Measurements from ENCODE around the gene SLC25A39.

The SLC25A39 gene

GRCh38 chr17:44279346-44279665 is 45.3 kb downstream of the SLC25A39 start:
- DNase-seq (ENCODE audit: low read depth in 2 of 2) = no peak

GRCh38 chr17:44277976-44278375 is 46.6 kb downstream of the SLC25A39 start:
- no peak for DNase-seq (ENCODE audit: low read depth in 2 of 2)

GRCh38 chr17:44273607-44274006 is 51.0 kb downstream of the SLC25A39 start:
- no peak for DNase-seq (ENCODE audit: low read depth in 2 of 2)

GRCh38 chr17:44272954-44273353 is 51.7 kb downstream of the SLC25A39 start:
- no peak for DNase-seq (ENCODE audit: low read depth in 2 of 2)

DNA sequence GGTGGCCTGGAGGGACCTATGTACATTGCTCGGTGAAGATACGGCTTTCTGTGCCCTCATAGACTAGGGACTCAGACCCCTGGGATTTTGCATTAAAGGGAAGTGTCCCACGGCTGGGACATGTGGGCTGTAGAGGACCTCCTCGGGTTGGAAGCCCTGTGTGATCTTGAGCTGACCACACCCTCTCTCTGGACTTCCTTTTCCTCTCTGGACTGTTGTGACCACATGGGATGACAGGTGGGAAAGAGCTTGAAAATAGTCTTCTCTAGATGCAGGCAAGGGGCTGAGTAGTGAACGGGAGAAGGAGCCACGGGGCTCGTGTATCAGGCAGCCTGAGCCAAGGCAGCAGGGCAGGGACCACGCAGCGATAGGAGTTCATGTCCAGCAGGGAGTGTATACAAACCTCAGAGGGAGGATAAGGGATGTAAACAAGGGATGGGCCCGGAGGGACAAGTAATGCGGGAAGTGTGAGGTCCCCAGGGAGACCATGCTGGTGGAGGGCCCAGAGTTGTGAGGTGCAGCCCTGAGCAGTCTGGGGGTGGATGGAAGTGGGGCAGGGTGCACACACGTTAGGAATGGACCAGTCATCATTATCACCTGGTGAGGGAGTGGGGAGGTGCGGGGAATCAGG is 52.2 kb downstream of the SLC25A39 start:
- no peak for DNase-seq (ENCODE audit: low read depth in 2 of 2)

All from stimulated activated CD4-positive, alpha-beta T cell treated with anti-CD3 and anti-CD28 coated beads, Interleukin-1b, Interleukin-23, amount 100 ng/mL, for 4 hours (primary cell).